K562 (cell line): ENCODE results near the gene MKRN1. TPM values are rescaled to one million over a fixed set of nuclear protein-coding genes. Genes with fewer than 3 reads are reported as not detected.
A peak's percentile ranks its signal among the peaks of the same experiment; 100 is the strongest.

Source experiments
- ATAC-seq: fragments of 200-7000 bp; cut with Tn5 transposase; 3 replicates; pipeline ENCODE4 v1.9.1; 2020; ENCODE audit warnings: moderate library complexity
- BruUV-seq: library from RNA; stranded (reverse); fragments of 400-500 nt; replicated peaks from 2 replicates; lab custom pipeline; 2021; lab: Mats Ljungman, UMichigan
- CTCF ChIA-PET: fragments of 300-600 bp; formaldehyde crosslinking; extraction: SDS; loops from one replicate; lab custom pipeline; 2021; ENCODE audit warnings: low intra/inter-chr PET ratio; lab: Yijun Ruan, JAX
- POLR2A ChIA-PET: fragments of 300-600, 350-650 bp; sonication (Branson Sonifier 250); formaldehyde crosslinking; extraction: SDS; loops from one replicate; lab custom pipeline; 2021; ENCODE audit warnings: antibody characterized with exemption, inconsistent platforms; lab: Yijun Ruan, JAX
- DNase-seq, 4 experiments: peaks; one replicate each; pipeline versions ENCODE4 v3.0.0 to v3.0.0-alpha.2; 2011 to 2018; ENCODE audit warnings: low spot score in 3 of 4, mixed read lengths in 3 of 4; ENCODE audit errors: extremely low read depth in 1 of 4
- FAIRE-seq: peaks from 2 replicates; lab custom pipeline; 2011; peaks lifted over from hg19 to GRCh38; lab: Jason Lieb, UNC
- H2AFZ ChIP-seq: 2 replicates; pipeline ENCODE4 v1.6.0; 2011; ENCODE audit warnings: low read depth, low read length, control low read depth, inconsistent platforms
- H3K27ac ChIP-seq: fragments of 200-600 bp; 3 replicates; pipeline ENCODE4 v1.8.0; 2011; ENCODE audit warnings: low read depth, mild to moderate bottlenecking, control low read depth, inconsistent platforms, low read length, moderate library complexity, mixed read lengths; ENCODE audit errors: extremely low read depth
- H3K27me3 ChIP-seq, 2 experiments: fragments of 300-600 bp in 1 of 2; 2 replicates in 1 of 2; 3 replicates in 1 of 2; pipeline versions ENCODE4 v1.6.0 to v1.8.0; 2011; ENCODE audit warnings: inconsistent platforms in 2 of 2, low read length in 2 of 2, mild to moderate bottlenecking in 1 of 2, mixed read lengths in 1 of 2, moderate library complexity in 1 of 2; ENCODE audit not compliant: control insufficient read depth in 2 of 2, insufficient read depth in 2 of 2
- H3K36me3 ChIP-seq: fragments of 300-600 bp; 3 replicates; pipeline ENCODE4 v1.8.0; 2011; ENCODE audit warnings: mild to moderate bottlenecking, low read length, inconsistent platforms; ENCODE audit not compliant: control insufficient read depth, insufficient read depth
- H3K4me1 ChIP-seq, 2 experiments: fragments of 200-600 bp in 1 of 2; replicated peaks in 1 of 2; 2 replicates in 1 of 2; 3 replicates in 1 of 2; pipeline versions ENCODE4 v1.5.1 to v1.8.0; 2011; ENCODE audit warnings: inconsistent platforms in 2 of 2, low read length in 2 of 2, mild to moderate bottlenecking in 1 of 2, mixed read lengths in 1 of 2, moderate library complexity in 1 of 2; ENCODE audit not compliant: control insufficient read depth in 2 of 2, insufficient read depth in 2 of 2
- H3K4me2 ChIP-seq: 2 replicates; pipeline ENCODE4 v1.6.1; 2011; ENCODE audit warnings: low read length, control low read depth, inconsistent platforms, mixed read lengths; ENCODE audit not compliant: insufficient read depth
- H3K4me3 ChIP-seq: fragments of 200-600 bp; sonication (generic), shearing (Covaris generic); 2 replicates; pipeline ENCODE4 v1.5.1; 2016; ENCODE audit warnings: control low read depth, inconsistent platforms
- H3K79me2 ChIP-seq: fragments of 200-600 bp; 3 replicates; pipeline ENCODE4 v1.8.0; 2011; ENCODE audit warnings: low read length, inconsistent platforms; ENCODE audit not compliant: control insufficient read depth, insufficient read depth
- H3K9ac ChIP-seq, 2 experiments: 2 replicates each; pipeline versions ENCODE4 v1.6.0 to v1.6.1; 2011; ENCODE audit warnings: low read depth in 2 of 2, low read length in 2 of 2, control low read depth in 1 of 2, inconsistent platforms in 1 of 2, mild to moderate bottlenecking in 1 of 2, mixed read lengths in 1 of 2; ENCODE audit not compliant: insufficient read depth in 1 of 2
- H3K9me1 ChIP-seq: one replicate; pipeline ENCODE4 v1.6.0; 2011; ENCODE audit warnings: inconsistent platforms, mild to moderate bottlenecking, low read length, moderate library complexity; ENCODE audit not compliant: control insufficient read depth, insufficient read depth
- H3K9me3 ChIP-seq: replicated peaks from 2 replicates; pipeline ENCODE4 v1.5.1; 2011; ENCODE audit warnings: low read depth, low read length, inconsistent platforms; ENCODE audit not compliant: control insufficient read depth, insufficient read depth
- H4K20me1 ChIP-seq: replicated peaks from 2 replicates; pipeline ENCODE4 v1.6.1; 2011; ENCODE audit warnings: low read length, inconsistent platforms, mixed read lengths; ENCODE audit not compliant: control insufficient read depth, insufficient read depth
- EWSR1 ChIP-seq: fragments of 450-650 bp; IDR thresholded peaks from 2 replicates; pipeline ENCODE4 v1.6.1; 2018; ENCODE audit warnings: borderline replicate concordance, mild to moderate bottlenecking, low read depth, moderate library complexity; ENCODE audit not compliant: partially characterized antibody
- KLF10 ChIP-seq: fragments of 250-450 bp; sonication (Bioruptor Pico); IDR thresholded peaks from 2 replicates; pipeline ENCODE4 v1.6.1; 2021; ENCODE audit warnings: matching md5 sums
- MLX ChIP-seq, 2 experiments: fragments of 450-650 bp in 1 of 2; sonication (generic) in 1 of 2; formaldehyde crosslinking; conservative IDR thresholded peaks; 2 replicates each; pipeline versions ENCODE4 v1.4.0 to v1.8.1; 2020 to 2022; ENCODE audit warnings: mild to moderate bottlenecking in 1 of 2, missing genetic modification reagents in 1 of 2
- MNT ChIP-seq, 2 experiments: fragments of 450-650 bp; conservative IDR thresholded peaks; 2 replicates each; pipeline ENCODE4 v1.6.1; 2017; ENCODE audit warnings: mild to moderate bottlenecking in 2 of 2, moderate library complexity in 2 of 2
- NR2F6 ChIP-seq: fragments of 450-650 bp; formaldehyde crosslinking; IDR thresholded peaks from 2 replicates; pipeline ENCODE4 v1.4.0; 2020; ENCODE audit warnings: mild to moderate bottlenecking
- SRSF3 ChIP-seq: fragments of 200-400 bp; formaldehyde crosslinking; IDR thresholded peaks from 2 replicates; pipeline ENCODE4 v1.6.1; 2016; ENCODE audit warnings: mild to moderate bottlenecking, low read length, moderate library complexity; ENCODE audit not compliant: insufficient read depth
- TCF15 ChIP-seq: fragments of 250-450 bp; sonication (Bioruptor Pico); IDR thresholded peaks from 2 replicates; pipeline ENCODE4 v1.8.0; 2022; ENCODE audit warnings: moderate library complexity, mild to moderate bottlenecking, inconsistent platforms
- ZBTB8A ChIP-seq: fragments of 450-650 bp; IDR thresholded peaks from 2 replicates; pipeline ENCODE4 v1.6.1; 2018; ENCODE audit warnings: mild to moderate bottlenecking, moderate library complexity; ENCODE audit not compliant: partially characterized antibody
- ZNF140 ChIP-seq: fragments of 250-450 bp; sonication (Bioruptor Pico); IDR thresholded peaks from 2 replicates; pipeline ENCODE4 v1.8.0; 2021; ENCODE audit warnings: moderate library complexity, mild to moderate bottlenecking, inconsistent platforms
- ZNF277 ChIP-seq: fragments of 250-450 bp; sonication (Bioruptor Pico); IDR thresholded peaks from 2 replicates; pipeline ENCODE4 v1.8.0; 2022; ENCODE audit warnings: inconsistent platforms, mild to moderate bottlenecking, moderate library complexity, borderline replicate concordance
- ZNF76 ChIP-seq: fragments of 250-450 bp; sonication (Bioruptor Pico); IDR thresholded peaks from 2 replicates; pipeline ENCODE4 v1.4.0; 2020; ENCODE audit warnings: mild to moderate bottlenecking, moderate library complexity, borderline replicate concordance
- WGBS: fragments of 100-300 bp; shearing (Covaris generic); methylation state at CpG from one replicate; pipeline ENCODE4 v1.1.6; 2016; ENCODE audit warnings: low coverage, mixed read lengths; ENCODE audit not compliant: insufficient coverage; ENCODE audit errors: missing lambda C conversion rate; 5-methylcytosine and 5-hydroxymethylcytosine counted together
- in situ Hi-C: fragments of 300-500 bp; cut with MboI; formaldehyde crosslinking; loops from 4 replicates; pipeline ENCODE4 v1.15.0; 2018; ENCODE audit warnings: inconsistent platforms, mixed read lengths
- intact Hi-C: fragments of 100-400 bp; cut with micrococcal nuclease; formaldehyde crosslinking; loops from 2 replicates; pipeline ENCODE4 v1.14.2; 2022
- polyA plus RNA-seq, 8 experiments: library from polyadenylated mRNA; depleted of rRNA in 4 of 8; stranded (reverse) in 5 of 8; unstranded in 3 of 8; fragments of >200 nt; fragmentation: Nextera tagmentation in 2 of 8; fragmentation: Illumina TruSeq in 1 of 8; extraction: Ambion mirVana in 2 of 8; extraction: Trizol in 1 of 8; gene quantifications; 2 replicates each; pipeline versions ENCODE4 v1.2.1 to v1.2.3, GENCODE V29; 2011 to 2014; ENCODE audit warnings: inconsistent platforms in 1 of 8, missing spikeins in 1 of 8
- total RNA-seq, 7 experiments: library from RNA; depleted of rRNA in 6 of 7; stranded (reverse); fragments of >200 nt in 6 of 7; fragmentation: Illumina TruSeq in 2 of 7; extraction: Trizol in 2 of 7; gene quantifications; 2 replicates each; pipeline versions ENCODE4 v1.2.1 to v1.2.3, GENCODE V29; 2011 to 2021; ENCODE audit warnings: low replicate concordance in 1 of 7

The MKRN1 gene
- total and polyA plus RNA-seq, 9 of the 15 experiments (the other 6 are each of a cell fraction or from before 2014, with no cell fraction given): 30.5 to 90.3 (median 76.0) TPM

GRCh38 chr7:140426130-140426529 lies 53.2 kb downstream of the MKRN1 start:
- in situ Hi-C loops (no loop called here), intact Hi-C loops (no loop called here)
- no peak overlapping the region for H3K4me2 ChIP-seq
- POLR2A ChIA-PET: interaction anchor here (0.6 to 1.2 kb wide), 5 partner anchors 9 to 51 kb away, joined by 3 to 5 read pairs (median 4); partner anchors contain the start of gene SLC37A3
- peaks cover 2% of the 10 kb centered on the region for H3K9me3 ChIP-seq
- H3K27me3 ChIP-seq: peaks cover 35 to 83% of the 10 kb centered on the region in 2 experiments
- peak overlapping the region in 1 of 2 experiments; percentile 42; a peak in 2 of 4 replicates for H3K9ac ChIP-seq
- FAIRE-seq (no peak), ATAC-seq (peak; percentile 25), DNase-seq (no peak)
- H3K79me2 ChIP-seq: no peaks in the 10 kb centered on the region
- no peak overlapping the region for H3K27ac ChIP-seq
- no peak overlapping the region for H3K4me3 ChIP-seq
- 48% methylated on average over 6 of the region's 6 CpGs for WGBS
- CTCF ChIA-PET: no interaction called here
- no peaks in the 10 kb centered on the region for H3K9me1 ChIP-seq
- no peaks in the 10 kb centered on the region for H4K20me1 ChIP-seq
- H2AFZ ChIP-seq: no peak overlapping the region
- no peaks in the 10 kb centered on the region for H3K4me1 ChIP-seq
- H3K36me3 ChIP-seq: no peaks in the 10 kb centered on the region
- no TSS peak for BruUV-seq
- TF ChIP-seq ZNF140 (CRISPR knock-in tag): no peak
- TF ChIP-seq NR2F6 (CRISPR knock-in tag): no peak
- no peak for TF ChIP-seq MLX (CRISPR knock-in tag; conservative IDR thresholded peaks at IDR 0.05)
- no peak for TF ChIP-seq KLF10 (CRISPR knock-in tag)
- no peak for TF ChIP-seq ZBTB8A
- TF ChIP-seq ZNF277 (CRISPR knock-in tag): no peak
- TF ChIP-seq EWSR1: no peak
- TF ChIP-seq SRSF3: no peak
- no peak for TF ChIP-seq MNT (conservative IDR thresholded peaks at IDR 0.05)
- TF ChIP-seq ZNF76: no peak
- TF ChIP-seq TCF15 (CRISPR knock-in tag): no peak
